ENCODE measurements around the gene ARHGAP1.

DNA sequence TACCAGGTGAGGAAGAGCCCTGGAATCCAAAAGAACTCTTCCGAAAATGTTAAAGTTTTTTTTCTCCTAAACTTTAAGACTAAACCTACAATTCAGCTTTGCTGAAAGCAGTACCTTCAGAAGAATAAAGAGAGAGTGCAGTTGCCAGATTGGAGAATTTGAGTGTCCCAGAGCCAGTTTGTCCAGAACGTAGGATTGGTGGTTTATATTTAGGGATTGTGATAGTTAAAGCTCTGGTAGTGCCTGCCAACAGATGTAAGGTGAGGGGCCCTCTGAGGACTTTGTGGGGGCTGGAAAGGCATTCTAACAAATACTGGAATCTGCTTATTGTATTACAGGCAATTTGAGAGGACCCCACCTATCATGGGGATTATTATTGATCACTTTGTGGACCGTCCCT, 43.2 kb downstream of the ARHGAP1 start:
- TF ChIP-seq POLR2A (IDR thresholded peaks at IDR 0.05; ENCODE audit: low read depth, low read length) (no peak), POU2F2 (IDR thresholded peaks at IDR 0.05; ENCODE audit: low read depth, low read length) (no peak), PAX5 (IDR thresholded peaks at IDR 0.05; ENCODE audit: insufficient read depth, low read length, severe bottlenecking) (no peak), TAF1 (IDR thresholded peaks at IDR 0.05; ENCODE audit: low read depth, low read length) (no peak), SPI1 (IDR thresholded peaks at IDR 0.05; ENCODE audit: low read depth, low read length) (no peak), POLR2AphosphoS5 (IDR thresholded peaks at IDR 0.05; ENCODE audit: low read depth, low read length) (no peak)

Measured in GM12891 (cell line).